ENCODE data around the gene ZFP3.
"Not testable (repeated sequence)": the region's sequence is repeated elsewhere in the genome, so short reads cannot be mapped to it uniquely, and the experiment has no call there.

The ZFP3 gene

DNA sequence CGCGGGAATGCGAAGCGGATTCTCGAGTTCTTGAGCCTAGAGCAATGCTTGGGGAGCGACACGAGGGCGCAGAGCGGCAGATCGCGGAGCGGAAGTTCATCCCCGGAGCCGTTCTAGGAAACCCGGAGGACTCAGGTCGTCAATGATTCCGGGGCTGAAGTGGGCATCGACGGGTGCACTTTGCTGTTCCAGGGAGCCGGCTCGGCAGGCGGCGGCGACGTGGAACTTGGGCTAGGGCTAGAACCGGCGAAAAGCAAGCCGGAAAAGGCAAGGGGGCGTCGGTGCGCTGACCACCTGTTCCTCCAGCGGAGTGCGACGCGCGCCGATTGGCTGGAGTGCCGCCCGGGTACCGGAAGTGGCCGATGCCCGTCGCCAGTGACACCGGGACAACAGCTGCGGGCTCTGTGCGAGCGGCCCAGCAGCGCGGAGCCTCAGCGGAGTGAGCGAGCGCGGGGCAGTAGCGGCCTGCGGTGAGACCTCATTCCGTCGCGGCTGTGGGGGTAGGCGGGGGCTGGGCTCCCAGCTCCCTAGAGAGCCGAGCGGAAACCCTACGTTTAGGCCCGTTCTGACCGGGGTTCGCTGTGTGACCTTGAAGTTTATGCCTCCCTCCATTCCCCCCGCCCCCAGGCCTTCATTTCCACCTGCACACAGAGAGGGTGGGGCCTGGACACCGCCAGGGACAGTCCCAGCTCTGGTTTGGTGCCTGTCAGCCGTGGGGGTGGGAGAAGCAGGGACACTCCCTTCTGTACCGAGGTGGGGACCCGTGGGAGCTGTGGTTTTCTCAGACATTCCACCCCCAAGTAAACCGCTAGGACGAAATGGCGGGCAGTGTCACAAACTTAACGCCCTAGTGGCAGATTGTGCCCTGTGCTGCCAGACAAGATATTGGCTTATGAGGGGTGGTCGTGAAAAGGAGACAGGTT, at the start of gene ZFP3:
TSS of gene ZFP3 (plus strand) at position 362 of the 923 bp plus-strand sequence. CDS start 13,038 bp downstream, outside the sequence.
- Histone ChIP-seq H3K36me3 (replicated peaks; ENCODE audit: insufficient read depth, low read length) (no peaks in the 10 kb centered on the region), H3K4me1 (ENCODE audit: low read length) (no peaks in the 10 kb centered on the region), H3K79me2 (ENCODE audit: low read length) (no peaks in the 10 kb centered on the region), H3K4me3 (ENCODE audit: low read length) (no peak within 1 kb of the TSS), H3F3A (ENCODE audit: insufficient read depth, low read length) (no peaks in the 10 kb centered on the region), H3K9ac (ENCODE audit: low read length) (no peak within 1 kb of the TSS), H3K4me2 (ENCODE audit: low read depth, low read length) (no peak within 1 kb of the TSS), H3K27ac (ENCODE audit: low read length) (no peak within 1 kb of the TSS), H3K27me3 (replicated peaks; ENCODE audit: insufficient read depth, low read length) (no peaks in the 10 kb centered on the region), H3K9me2 (replicated peaks; ENCODE audit: insufficient read depth, low read length) (no peaks in the 10 kb centered on the region), H4K20me1 (ENCODE audit: insufficient read depth, low read length) (no peaks in the 10 kb centered on the region), H3K9me3 (replicated peaks; ENCODE audit: insufficient read depth, low read length) (no peaks in the 10 kb centered on the region), H2AFZ (ENCODE audit: low read length) (no peak within 1 kb of the TSS)
- no peak for DNase-seq
- TF ChIP-seq, protein P1, sequence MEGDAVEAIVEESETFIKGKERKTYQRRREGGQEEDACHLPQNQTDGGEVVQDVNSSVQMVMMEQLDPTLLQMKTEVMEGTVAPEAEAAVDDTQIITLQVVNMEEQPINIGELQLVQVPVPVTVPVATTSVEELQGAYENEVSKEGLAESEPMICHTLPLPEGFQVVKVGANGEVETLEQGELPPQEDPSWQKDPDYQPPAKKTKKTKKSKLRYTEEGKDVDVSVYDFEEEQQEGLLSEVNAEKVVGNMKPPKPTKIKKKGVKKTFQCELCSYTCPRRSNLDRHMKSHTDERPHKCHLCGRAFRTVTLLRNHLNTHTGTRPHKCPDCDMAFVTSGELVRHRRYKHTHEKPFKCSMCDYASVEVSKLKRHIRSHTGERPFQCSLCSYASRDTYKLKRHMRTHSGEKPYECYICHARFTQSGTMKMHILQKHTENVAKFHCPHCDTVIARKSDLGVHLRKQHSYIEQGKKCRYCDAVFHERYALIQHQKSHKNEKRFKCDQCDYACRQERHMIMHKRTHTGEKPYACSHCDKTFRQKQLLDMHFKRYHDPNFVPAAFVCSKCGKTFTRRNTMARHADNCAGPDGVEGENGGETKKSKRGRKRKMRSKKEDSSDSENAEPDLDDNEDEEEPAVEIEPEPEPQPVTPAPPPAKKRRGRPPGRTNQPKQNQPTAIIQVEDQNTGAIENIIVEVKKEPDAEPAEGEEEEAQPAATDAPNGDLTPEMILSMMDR (IDR thresholded peaks at IDR 0.05; ENCODE audit: low read length), result no peak
- TF ChIP-seq EZH2 (optimal IDR thresholded peaks at IDR 0.05; ENCODE audit: low read depth, low read length), result no peak
- TF ChIP-seq EZH2phosphoT487 (IDR thresholded peaks at IDR 0.05; ENCODE audit: low read length), result no peak

DNA sequence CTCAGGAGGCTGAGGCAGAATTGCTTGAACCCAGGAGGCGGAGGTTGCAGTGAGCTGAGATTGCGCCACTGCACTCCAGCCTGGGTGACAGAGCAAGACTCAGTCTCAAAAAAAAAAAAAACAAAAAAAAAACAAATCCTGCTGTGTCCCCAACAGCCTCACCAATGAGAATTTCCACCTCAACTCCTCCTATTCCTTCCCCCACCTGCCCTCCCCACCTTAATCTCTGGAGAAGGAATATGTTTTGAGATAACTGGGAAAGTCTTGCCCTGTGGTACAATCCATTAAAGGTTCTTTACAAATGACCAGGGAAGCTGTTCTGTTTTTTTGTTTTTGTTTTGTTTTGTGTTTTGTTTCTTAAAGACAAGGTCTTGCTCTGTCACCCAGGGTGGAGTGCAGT, 48.1 kb upstream of the ZFP3 start:
- Histone ChIP-seq H2AFZ (ENCODE audit: low read length) (peak overlapping the region; percentile 37; the same call in 1 of the 2 replicates), H3K4me2 (ENCODE audit: low read depth, low read length) (peak overlapping the region; percentile 37; the same call in 1 of the 2 replicates)
- H3K36me3 ChIP-seq (replicated peaks; ENCODE audit: insufficient read depth, low read length); H3K27ac ChIP-seq (ENCODE audit: low read length); H3K9ac ChIP-seq (ENCODE audit: low read length); H3K27me3 ChIP-seq (replicated peaks; ENCODE audit: insufficient read depth, low read length); H3K4me1 ChIP-seq (ENCODE audit: low read length); H3K9me2 ChIP-seq (replicated peaks; ENCODE audit: insufficient read depth, low read length); H3F3A ChIP-seq (ENCODE audit: insufficient read depth, low read length); DNase-seq; H3K79me2 ChIP-seq (ENCODE audit: low read length); H4K20me1 ChIP-seq (ENCODE audit: insufficient read depth, low read length); H3K4me3 ChIP-seq (ENCODE audit: low read length); H3K9me3 ChIP-seq (replicated peaks; ENCODE audit: insufficient read depth, low read length): not testable (repeated sequence)

DNA sequence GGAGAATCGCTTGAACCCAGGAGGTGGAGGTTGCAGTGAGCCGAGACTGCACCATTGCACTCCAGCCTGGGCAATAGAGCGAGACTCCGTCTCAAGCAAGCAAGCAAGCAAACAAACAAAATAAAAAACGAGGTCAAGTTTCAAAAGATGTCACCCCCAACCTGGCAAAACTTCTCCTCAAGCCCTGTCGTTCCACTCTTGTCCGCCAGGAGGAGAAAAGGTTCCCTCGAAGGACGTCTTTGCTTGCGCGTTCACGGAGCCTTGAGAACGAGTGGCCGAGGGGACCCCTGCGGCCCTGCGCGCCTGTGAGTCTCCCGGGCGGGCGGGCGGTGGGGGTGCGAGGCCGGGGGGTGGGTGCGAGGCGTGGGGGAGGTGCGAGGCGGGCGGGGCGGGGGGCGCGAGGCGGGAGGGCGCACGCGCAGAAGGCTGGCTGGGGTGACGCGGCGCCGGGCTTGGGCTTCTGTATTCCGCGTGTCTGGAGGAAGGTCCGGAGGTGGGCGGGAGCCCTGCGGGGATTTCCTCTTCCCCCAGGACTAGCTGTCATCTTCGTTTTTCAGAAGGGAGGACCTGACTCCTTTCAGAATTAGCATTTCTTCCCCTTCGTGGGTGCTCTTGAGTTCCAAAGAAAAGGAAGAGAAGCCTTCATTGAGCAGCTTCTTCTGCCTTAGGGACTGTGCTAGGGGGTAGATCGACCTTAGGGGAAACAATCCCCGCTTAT, 46.7 kb upstream of the ZFP3 start:
- H3K9me2 ChIP-seq (replicated peaks; ENCODE audit: insufficient read depth, low read length), result no peaks in the 10 kb centered on the region
- H3K36me3 ChIP-seq (replicated peaks; ENCODE audit: insufficient read depth, low read length), result no peaks in the 10 kb centered on the region
- H3K9ac ChIP-seq (ENCODE audit: low read length), result peak overlapping the region; percentile 39; the same call in 1 of the 2 replicates
- H4K20me1 ChIP-seq (ENCODE audit: insufficient read depth, low read length), result no peaks in the 10 kb centered on the region
- H3K27me3 ChIP-seq (replicated peaks; ENCODE audit: insufficient read depth, low read length), result no peaks in the 10 kb centered on the region
- no peak overlapping the region; the same call in 1 of the 2 replicates for H3K27ac ChIP-seq (ENCODE audit: low read length)
- peak; percentile 86 for DNase-seq
- peak overlapping the region; percentile 73 for H2AFZ ChIP-seq (ENCODE audit: low read length)
- peak overlapping the region; percentile 65 for H3K4me2 ChIP-seq (ENCODE audit: low read depth, low read length)
- TF ChIP-seq EZH2 (optimal IDR thresholded peaks at IDR 0.05; ENCODE audit: low read depth, low read length), result no peak
- no peak for TF ChIP-seq EZH2phosphoT487 (IDR thresholded peaks at IDR 0.05; ENCODE audit: low read length)
- TF ChIP-seq, protein P1 (IDR thresholded peaks at IDR 0.05; ENCODE audit: low read length), result peak; percentile 56
- H3K79me2 ChIP-seq (ENCODE audit: low read length), result no peaks in the 10 kb centered on the region
- peaks cover 8% of the 10 kb centered on the region for H3F3A ChIP-seq (ENCODE audit: insufficient read depth, low read length)
- H3K9me3 ChIP-seq (replicated peaks; ENCODE audit: insufficient read depth, low read length), result no peaks in the 10 kb centered on the region
- peaks cover 9% of the 10 kb centered on the region; the same call in 1 of the 2 replicates for H3K4me1 ChIP-seq (ENCODE audit: low read length)
- H3K4me3 ChIP-seq (ENCODE audit: low read length), result peak overlapping the region; percentile 49
